ENCODE measurements around the gene RFNG.

Gene RFNG

DNA sequence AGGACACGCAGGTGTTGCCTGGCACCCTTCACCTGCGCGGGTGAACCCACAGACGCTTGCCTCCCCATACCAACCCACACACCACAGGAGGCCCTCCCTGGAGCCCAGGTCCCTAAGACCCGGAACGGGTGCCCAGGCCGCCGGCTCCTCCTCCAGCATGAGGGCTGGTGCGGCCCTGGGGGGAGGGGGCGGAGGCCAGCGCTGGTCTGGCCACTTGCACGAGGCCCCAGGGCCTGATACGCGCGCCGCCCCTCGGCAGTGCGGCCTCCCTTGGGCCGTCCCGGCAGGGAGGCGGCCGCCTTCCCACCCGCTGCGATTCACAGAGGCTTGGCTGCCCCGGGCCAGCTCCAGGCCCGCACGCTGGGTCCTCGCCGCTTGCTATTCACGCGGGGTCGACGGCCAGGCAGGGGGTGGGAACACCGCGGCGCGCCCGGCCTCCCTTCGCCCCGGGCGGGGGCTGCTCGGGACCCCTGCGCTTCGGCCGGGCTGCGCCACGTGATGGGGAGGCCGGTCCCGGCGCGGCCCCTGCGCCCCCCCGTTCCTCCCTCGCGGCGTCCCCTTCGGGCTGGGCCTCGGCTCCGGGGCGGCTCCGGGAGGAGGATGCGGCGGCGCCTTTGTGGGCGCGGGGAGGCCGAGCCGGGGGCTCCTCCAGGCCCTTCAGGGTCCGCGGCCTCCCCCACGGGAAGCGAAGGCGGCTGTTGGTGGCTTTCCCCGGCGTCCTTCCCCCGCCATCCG, 45.7 kb upstream of the RFNG start:
- TF ChIP-seq POLR2AphosphoS5 (IDR thresholded peaks at IDR 0.05; ENCODE audit: low read depth) (peak; percentile 25), SPI1 (IDR thresholded peaks at IDR 0.05; ENCODE audit: borderline replicate concordance, low read depth) (no peak), GABPA (IDR thresholded peaks at IDR 0.05; ENCODE audit: low read depth) (no peak)
- TF ChIP-seq, protein P1, sequence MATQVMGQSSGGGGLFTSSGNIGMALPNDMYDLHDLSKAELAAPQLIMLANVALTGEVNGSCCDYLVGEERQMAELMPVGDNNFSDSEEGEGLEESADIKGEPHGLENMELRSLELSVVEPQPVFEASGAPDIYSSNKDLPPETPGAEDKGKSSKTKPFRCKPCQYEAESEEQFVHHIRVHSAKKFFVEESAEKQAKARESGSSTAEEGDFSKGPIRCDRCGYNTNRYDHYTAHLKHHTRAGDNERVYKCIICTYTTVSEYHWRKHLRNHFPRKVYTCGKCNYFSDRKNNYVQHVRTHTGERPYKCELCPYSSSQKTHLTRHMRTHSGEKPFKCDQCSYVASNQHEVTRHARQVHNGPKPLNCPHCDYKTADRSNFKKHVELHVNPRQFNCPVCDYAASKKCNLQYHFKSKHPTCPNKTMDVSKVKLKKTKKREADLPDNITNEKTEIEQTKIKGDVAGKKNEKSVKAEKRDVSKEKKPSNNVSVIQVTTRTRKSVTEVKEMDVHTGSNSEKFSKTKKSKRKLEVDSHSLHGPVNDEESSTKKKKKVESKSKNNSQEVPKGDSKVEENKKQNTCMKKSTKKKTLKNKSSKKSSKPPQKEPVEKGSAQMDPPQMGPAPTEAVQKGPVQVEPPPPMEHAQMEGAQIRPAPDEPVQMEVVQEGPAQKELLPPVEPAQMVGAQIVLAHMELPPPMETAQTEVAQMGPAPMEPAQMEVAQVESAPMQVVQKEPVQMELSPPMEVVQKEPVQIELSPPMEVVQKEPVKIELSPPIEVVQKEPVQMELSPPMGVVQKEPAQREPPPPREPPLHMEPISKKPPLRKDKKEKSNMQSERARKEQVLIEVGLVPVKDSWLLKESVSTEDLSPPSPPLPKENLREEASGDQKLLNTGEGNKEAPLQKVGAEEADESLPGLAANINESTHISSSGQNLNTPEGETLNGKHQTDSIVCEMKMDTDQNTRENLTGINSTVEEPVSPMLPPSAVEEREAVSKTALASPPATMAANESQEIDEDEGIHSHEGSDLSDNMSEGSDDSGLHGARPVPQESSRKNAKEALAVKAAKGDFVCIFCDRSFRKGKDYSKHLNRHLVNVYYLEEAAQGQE (IDR thresholded peaks at IDR 0.05; ENCODE audit: insufficient replicate concordance, low read depth), result no peak
- TF ChIP-seq, protein P2, sequence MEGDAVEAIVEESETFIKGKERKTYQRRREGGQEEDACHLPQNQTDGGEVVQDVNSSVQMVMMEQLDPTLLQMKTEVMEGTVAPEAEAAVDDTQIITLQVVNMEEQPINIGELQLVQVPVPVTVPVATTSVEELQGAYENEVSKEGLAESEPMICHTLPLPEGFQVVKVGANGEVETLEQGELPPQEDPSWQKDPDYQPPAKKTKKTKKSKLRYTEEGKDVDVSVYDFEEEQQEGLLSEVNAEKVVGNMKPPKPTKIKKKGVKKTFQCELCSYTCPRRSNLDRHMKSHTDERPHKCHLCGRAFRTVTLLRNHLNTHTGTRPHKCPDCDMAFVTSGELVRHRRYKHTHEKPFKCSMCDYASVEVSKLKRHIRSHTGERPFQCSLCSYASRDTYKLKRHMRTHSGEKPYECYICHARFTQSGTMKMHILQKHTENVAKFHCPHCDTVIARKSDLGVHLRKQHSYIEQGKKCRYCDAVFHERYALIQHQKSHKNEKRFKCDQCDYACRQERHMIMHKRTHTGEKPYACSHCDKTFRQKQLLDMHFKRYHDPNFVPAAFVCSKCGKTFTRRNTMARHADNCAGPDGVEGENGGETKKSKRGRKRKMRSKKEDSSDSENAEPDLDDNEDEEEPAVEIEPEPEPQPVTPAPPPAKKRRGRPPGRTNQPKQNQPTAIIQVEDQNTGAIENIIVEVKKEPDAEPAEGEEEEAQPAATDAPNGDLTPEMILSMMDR (IDR thresholded peaks at IDR 0.05; ENCODE audit: insufficient read depth, low read length), result no peak
- Histone ChIP-seq H3K4me3 (replicated peaks; ENCODE audit: insufficient read depth, low read length) (peak overlapping the region; percentile 67), H3K27me3 (ENCODE audit: insufficient read depth, poor library complexity, severe bottlenecking) (no peaks in the 10 kb centered on the region), H3K27ac (replicated peaks) (peak overlapping the region; percentile 86)
- peak; percentile 36 to 60 for DNase-seq (ENCODE audit: low read depth in 1 of 2, low spot score in 1 of 2)

DNA sequence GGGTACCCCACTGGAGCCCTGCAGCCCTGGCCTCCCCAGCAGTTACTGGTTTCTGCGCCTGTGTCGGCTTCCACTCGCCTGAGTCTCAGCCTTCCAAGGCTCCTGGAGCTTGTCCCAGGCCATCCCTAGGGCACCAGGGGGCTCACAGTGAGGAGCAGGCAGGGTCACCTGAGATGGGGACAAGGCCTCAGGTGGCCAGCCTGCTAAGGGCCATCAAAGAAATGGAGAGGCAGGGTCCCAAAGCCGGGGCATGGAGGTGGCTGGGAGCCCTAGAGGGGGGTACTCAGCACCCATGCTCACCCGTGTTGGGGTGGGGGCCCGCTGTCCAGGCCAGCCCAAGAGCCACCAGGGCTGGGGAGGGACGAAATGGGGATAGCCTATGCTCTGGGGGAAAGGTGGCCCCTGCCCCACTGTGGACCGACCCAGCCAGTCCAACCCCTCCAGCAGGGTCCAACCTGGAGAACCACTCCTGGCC, 45.1 kb upstream of the RFNG start:
- peak overlapping the region; percentile 86 for H3K27ac ChIP-seq (replicated peaks)
- H3K27me3 ChIP-seq (ENCODE audit: insufficient read depth, poor library complexity, severe bottlenecking), result no peaks in the 10 kb centered on the region
- no peak for DNase-seq (ENCODE audit: low read depth in 1 of 2, low spot score in 1 of 2)
- TF ChIP-seq GABPA (IDR thresholded peaks at IDR 0.05; ENCODE audit: low read depth) (no peak), POLR2AphosphoS5 (IDR thresholded peaks at IDR 0.05; ENCODE audit: low read depth) (0 out of 2 replicates have a peak, but pooled peaks have one; percentile 57)
- peak overlapping the region; percentile 67 for H3K4me3 ChIP-seq (replicated peaks; ENCODE audit: insufficient read depth, low read length)

DNA sequence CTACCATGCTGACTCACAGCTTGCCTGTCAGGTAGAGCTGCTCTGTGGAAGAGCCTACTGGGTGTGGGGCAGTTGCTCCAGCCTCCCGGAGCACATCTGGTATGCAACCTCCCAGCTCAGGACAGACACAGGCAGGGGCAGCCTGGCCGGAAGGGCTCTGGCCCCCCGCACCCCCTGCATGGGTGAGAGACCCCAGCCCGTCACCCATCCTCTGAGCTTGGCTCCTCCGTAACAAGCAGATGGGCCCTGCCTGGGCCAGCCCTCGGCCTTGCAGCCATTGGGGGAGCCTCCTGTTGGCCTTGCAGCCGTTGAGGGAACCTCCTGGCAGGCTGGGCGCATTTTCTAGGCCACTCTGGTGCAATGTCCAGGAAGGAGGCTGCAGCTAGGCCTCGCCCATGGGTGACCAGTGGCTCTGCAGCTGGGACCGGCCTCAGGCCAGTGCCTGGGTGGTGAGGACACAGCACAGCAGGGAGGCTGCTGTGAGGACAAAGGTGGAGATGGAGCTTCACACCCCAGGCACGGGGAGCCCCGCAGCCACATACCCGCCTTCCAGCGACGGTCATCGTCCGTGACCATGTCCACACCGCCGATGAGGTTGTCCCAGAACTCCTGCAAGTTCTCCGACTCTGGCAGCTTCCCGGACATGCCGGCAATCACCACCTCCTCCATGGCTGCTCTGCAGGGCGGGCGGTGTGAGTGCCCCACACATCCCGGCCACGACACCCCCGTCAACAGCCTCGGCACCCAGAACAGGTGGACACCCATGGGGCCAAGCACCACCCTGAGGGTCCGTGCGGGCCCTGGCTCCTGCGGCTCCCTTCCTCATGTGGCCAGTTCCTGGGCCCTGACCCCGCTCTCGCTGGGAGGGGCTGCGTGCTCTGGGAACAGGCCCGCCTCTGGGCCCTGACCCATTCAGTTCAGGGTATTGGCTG, 44.4 kb upstream of the RFNG start:
- no peak for DNase-seq (ENCODE audit: low read depth in 1 of 2, low spot score in 1 of 2)
- H3K4me3 ChIP-seq (replicated peaks; ENCODE audit: insufficient read depth, low read length), result peak overlapping the region; percentile 67
- H3K27ac ChIP-seq (replicated peaks), result peak overlapping the region; percentile 86; the same call in 1 of the 2 replicates
- H3K27me3 ChIP-seq (ENCODE audit: insufficient read depth, poor library complexity, severe bottlenecking), result no peaks in the 10 kb centered on the region
- TF ChIP-seq, protein P1 (IDR thresholded peaks at IDR 0.05; ENCODE audit: insufficient replicate concordance, low read depth), result no peak
- TF ChIP-seq, protein P2 (IDR thresholded peaks at IDR 0.05; ENCODE audit: insufficient read depth, low read length), result no peak
- TF ChIP-seq GABPA (IDR thresholded peaks at IDR 0.05; ENCODE audit: low read depth) (no peak), POLR2AphosphoS5 (IDR thresholded peaks at IDR 0.05; ENCODE audit: low read depth) (no peak), SPI1 (IDR thresholded peaks at IDR 0.05; ENCODE audit: borderline replicate concordance, low read depth) (no peak)
